ENCODE results near the gene AFM.

Gene AFM

DNA sequence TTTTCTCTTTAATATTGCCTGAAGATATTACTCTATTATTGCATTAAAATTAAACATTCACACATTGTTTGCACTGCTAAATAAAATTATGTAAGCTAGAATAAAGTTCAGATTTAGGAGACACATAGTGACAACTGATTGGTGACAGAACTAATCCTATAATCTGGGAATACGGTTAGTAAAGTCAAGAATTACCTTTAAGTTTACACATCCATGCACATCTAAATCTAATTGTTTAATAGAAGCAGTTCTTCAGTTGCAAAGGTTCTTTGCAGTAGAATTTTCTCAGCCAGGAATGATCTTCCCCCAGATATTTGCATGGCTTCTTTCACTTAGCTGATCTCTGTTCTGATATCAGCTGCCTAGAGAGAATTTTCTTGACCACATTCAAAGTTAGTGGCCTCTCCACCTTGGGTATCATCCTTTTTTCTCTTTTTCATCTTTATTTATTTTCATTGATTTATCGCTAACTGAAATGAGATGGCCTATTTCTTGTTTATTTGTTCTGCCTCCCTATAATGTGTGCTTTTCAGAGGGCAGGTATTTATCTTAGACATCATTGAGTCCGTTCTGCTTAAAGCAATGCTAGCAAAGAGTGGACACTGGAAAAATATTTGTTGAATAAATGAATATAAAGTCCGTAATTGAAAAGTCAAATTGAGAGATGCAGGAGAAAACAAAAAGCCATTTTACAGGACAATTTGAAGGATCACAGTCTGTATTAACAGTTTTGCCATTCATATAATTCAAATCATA, 32.9 kb upstream of the AFM start:
- H3K4me3 ChIP-seq (ENCODE audit: low read depth, low read length) = no peak overlapping the region
- in situ Hi-C loops (cut with HindIII; ENCODE audit: low sequenced_read_pairs) = no loop called here
- no peak for DNase-seq (ENCODE audit: low read depth)
- TF ChIP-seq, protein P1, sequence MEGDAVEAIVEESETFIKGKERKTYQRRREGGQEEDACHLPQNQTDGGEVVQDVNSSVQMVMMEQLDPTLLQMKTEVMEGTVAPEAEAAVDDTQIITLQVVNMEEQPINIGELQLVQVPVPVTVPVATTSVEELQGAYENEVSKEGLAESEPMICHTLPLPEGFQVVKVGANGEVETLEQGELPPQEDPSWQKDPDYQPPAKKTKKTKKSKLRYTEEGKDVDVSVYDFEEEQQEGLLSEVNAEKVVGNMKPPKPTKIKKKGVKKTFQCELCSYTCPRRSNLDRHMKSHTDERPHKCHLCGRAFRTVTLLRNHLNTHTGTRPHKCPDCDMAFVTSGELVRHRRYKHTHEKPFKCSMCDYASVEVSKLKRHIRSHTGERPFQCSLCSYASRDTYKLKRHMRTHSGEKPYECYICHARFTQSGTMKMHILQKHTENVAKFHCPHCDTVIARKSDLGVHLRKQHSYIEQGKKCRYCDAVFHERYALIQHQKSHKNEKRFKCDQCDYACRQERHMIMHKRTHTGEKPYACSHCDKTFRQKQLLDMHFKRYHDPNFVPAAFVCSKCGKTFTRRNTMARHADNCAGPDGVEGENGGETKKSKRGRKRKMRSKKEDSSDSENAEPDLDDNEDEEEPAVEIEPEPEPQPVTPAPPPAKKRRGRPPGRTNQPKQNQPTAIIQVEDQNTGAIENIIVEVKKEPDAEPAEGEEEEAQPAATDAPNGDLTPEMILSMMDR (IDR thresholded peaks at IDR 0.05; ENCODE audit: low read depth, low read length, missing control alignments) = no peak

DNA sequence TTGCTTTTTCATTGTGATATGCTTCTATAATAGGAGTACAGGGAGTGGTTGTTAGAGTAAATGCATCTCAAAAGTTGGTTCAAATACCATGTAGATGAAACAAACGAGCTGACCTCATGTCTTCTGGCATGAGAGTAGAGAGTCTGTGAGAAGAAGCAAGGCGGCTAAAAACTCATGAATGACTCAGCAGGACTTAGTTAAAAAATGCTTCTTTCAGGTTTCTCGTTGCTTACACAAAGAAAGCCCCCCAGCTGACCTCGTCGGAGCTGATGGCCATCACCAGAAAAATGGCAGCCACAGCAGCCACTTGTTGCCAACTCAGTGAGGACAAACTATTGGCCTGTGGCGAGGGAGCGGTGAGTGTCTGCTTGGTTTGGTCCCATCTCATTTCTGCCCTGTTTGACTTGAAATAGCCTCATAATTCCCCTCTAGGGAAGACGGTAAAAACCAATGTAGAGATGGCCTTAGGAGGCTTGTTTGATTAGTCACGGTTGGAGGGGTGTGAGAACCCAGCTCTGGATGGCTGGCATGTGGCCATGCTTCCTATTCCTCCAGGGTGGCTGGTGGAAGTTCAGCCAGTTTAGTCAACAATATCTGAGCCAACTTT, 31.0 kb upstream of the AFM start:
- DNase-seq (ENCODE audit: low read depth) = peak; percentile 94
- in situ Hi-C loops (cut with HindIII; ENCODE audit: low sequenced_read_pairs) = no loop called here
- H3K4me3 ChIP-seq (ENCODE audit: low read depth, low read length) = peak overlapping the region; percentile 12
- TF ChIP-seq, protein P1 (IDR thresholded peaks at IDR 0.05; ENCODE audit: low read depth, low read length, missing control alignments) = no peak

DNA sequence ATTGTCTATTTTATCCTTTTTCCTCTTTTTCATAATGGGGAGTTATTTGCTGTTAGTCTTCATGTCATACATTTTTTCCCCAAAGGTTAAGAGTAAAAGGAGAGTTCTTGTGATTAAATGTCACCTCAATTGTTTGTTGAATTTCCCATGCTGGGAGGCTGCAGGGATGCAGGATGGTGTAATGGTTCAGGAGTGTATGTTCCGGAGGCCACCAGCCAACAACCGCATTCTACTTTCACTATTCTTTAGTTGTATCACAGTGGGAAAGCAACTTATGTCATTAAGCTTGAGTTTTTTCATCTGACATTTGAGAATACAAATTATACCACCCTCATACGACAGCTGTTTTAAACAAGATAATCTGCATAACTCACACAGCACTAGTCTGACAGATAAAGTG, 30.1 kb upstream of the AFM start:
- in situ Hi-C loops (cut with HindIII; ENCODE audit: low sequenced_read_pairs) = no loop called here
- TF ChIP-seq, protein P1 (IDR thresholded peaks at IDR 0.05; ENCODE audit: low read depth, low read length, missing control alignments) = no peak
- no peak overlapping the region for H3K4me3 ChIP-seq (ENCODE audit: low read depth, low read length)
- peak; percentile 89 for DNase-seq (ENCODE audit: low read depth)

DNA sequence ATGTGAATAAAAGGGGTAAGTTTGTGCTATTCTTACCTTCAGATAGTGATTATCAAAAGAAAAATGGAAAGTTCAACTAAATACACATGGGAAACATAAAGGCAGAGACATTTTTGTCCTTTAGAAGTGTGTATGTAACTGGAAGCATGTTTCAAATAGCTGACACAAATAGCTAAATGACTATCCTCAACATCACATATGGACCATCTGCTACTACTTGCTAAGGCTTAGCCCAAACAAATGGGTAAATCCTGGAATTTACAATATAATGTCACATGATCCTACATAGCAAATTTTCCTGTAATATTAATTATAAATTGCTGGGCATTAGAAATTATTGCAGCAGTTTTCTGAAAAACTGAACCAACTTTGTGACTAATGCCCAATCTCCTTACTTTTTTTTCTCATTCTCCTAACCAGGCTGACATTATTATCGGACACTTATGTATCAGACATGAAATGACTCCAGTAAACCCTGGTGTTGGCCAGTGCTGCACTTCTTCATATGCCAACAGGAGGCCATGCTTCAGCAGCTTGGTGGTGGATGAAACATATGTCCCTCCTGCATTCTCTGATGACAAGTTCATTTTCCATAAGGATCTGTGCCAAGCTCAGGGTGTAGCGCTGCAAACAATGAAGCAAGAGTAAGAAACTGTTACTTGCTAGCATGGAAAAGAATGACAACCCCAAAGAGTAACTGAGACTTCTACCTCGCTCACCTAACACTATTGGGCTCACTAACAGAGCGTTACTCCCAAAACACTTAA, 29.4 kb upstream of the AFM start:
- TF ChIP-seq, protein P1 (IDR thresholded peaks at IDR 0.05; ENCODE audit: low read depth, low read length, missing control alignments) = no peak
- H3K4me3 ChIP-seq (ENCODE audit: low read depth, low read length) = no peak overlapping the region
- DNase-seq (ENCODE audit: low read depth) = no peak
- in situ Hi-C loops (cut with HindIII; ENCODE audit: low sequenced_read_pairs) = no loop called here

DNA sequence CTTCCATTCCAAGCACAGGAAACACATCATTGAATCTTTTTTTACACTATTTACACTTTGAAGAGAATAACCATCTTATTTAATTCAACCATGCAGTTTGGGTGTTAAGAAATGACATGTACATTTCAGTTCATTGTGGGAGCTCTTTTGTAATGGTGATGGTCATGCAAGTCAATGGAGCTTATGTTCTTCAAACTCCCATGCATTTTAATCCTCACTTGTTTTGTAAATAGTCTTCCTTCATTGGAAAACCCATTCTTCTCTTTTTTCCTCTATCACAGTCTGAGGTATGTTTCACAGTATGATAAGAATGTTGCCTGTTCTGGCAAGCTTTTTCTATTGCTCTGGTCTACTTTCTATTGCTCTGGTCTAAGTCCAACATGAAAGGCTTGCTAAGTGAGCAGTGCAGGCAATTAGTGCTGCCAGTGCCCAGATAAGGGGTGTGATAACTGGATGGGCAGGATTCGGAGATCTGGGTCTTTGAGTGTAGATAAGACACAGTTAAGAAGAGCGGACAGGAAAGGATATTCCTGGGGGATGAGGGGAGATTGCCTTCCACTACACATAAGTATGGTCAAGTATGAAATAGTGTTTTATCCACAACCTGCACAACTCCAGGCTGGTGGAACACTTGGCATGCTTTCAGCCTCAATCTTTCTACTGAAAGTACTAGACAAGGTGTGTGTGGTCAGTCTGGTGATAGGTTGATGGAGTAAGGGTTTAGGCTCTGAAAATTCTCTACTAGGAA, 28.4 kb upstream of the AFM start:
- no peak overlapping the region for H3K4me3 ChIP-seq (ENCODE audit: low read depth, low read length)
- in situ Hi-C loops (cut with HindIII; ENCODE audit: low sequenced_read_pairs) = no loop called here
- no peak for DNase-seq (ENCODE audit: low read depth)
- TF ChIP-seq, protein P1 (IDR thresholded peaks at IDR 0.05; ENCODE audit: low read depth, low read length, missing control alignments) = no peak

DNA sequence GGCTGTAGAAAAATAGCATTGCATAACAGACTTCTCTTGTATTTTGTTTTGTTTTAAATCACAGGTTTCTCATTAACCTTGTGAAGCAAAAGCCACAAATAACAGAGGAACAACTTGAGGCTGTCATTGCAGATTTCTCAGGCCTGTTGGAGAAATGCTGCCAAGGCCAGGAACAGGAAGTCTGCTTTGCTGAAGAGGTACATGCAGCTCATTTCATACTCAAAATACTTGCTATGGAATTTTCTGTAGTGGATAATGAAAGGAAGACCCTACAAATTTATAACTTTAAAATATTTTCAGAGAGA, 27.9 kb upstream of the AFM start:
- DNase-seq (ENCODE audit: low read depth) = no peak
- in situ Hi-C loops (cut with HindIII; ENCODE audit: low sequenced_read_pairs) = no loop called here
- H3K4me3 ChIP-seq (ENCODE audit: low read depth, low read length) = no peak overlapping the region
- TF ChIP-seq, protein P1 (IDR thresholded peaks at IDR 0.05; ENCODE audit: low read depth, low read length, missing control alignments) = no peak
